Vagina (tissue), 2 donors: ENCODE measurements around the gene DCAF12. TPM values are rescaled to one million over a fixed set of nuclear protein-coding genes. Genes with fewer than 3 reads are reported as not detected.

ENCODE experiments used
- DNase-seq, 2 donors: peaks; one replicate each; pipeline ENCODE4 v3.0.0-alpha.2; 2017; ENCODE audit errors: extremely low spot score in 2 of 2
- H3K27ac ChIP-seq: fragments of 200-600 bp; sonication (generic); one replicate; pipeline ENCODE4 v1.5.1; 2019
- H3K27me3 ChIP-seq: fragments of 200-600 bp; sonication (generic); one replicate; pipeline ENCODE4 v1.5.1; 2019
- H3K36me3 ChIP-seq, 2 donors: fragments of 200-600 bp; sonication (generic); one replicate each; pipeline ENCODE4 v1.5.1; 2017 to 2019
- H3K4me1 ChIP-seq: fragments of 200-600 bp; sonication (generic); one replicate; pipeline ENCODE4 v1.5.1; 2019
- H3K4me3 ChIP-seq, 2 donors: fragments of 200-600 bp; sonication (generic); 1 replicate in 1 of 2; 2 replicates in 1 of 2; pipeline ENCODE4 v1.5.1; 2016 to 2019
- H3K9me3 ChIP-seq: fragments of 200-600 bp; sonication (generic); one replicate; pipeline ENCODE4 v1.5.1; 2019
- POLR2A ChIP-seq, 2 donors: fragments of 450-650 bp; IDR thresholded peaks; one replicate each; pipeline ENCODE4 v1.6.1; 2017; ENCODE audit warnings: antibody characterized with exemption in 2 of 2, mild to moderate bottlenecking in 2 of 2, moderate library complexity in 2 of 2
- POLR2AphosphoS5 ChIP-seq, 2 donors: sonication (generic); formaldehyde crosslinking; IDR thresholded peaks; one replicate each; pipeline ENCODE4 v1.9.0; 2017; ENCODE audit warnings: antibody characterized with exemption in 2 of 2, mild to moderate bottlenecking in 2 of 2, low read depth in 1 of 2; ENCODE audit not compliant: insufficient read depth in 1 of 2
- intact Hi-C: fragments of 100-400 bp; cut with DNase I; formaldehyde crosslinking; loops from one replicate; pipeline ENCODE4 v1.15.1; 2023
- total RNA-seq: library from RNA; depleted of rRNA; stranded (reverse); fragments of >200 nt; gene quantifications from one replicate; pipeline ENCODE4 v1.2.3, GENCODE V29; 2016
- TF ChIP-seq, protein P1 (sequence below), 3 experiments: fragments of 450-650 bp in 2 of 3; fragments of 200-600 bp in 1 of 3; sonication (generic) in 1 of 3; IDR thresholded peaks; one replicate each; pipeline ENCODE4 v1.5.1; 2017 to 2019; ENCODE audit warnings: antibody characterized with exemption in 3 of 3, mild to moderate bottlenecking in 2 of 3, moderate library complexity in 2 of 3

The DCAF12 gene
- total RNA-seq, 1 donor from 2014 or later: 31.2 TPM

DNA sequence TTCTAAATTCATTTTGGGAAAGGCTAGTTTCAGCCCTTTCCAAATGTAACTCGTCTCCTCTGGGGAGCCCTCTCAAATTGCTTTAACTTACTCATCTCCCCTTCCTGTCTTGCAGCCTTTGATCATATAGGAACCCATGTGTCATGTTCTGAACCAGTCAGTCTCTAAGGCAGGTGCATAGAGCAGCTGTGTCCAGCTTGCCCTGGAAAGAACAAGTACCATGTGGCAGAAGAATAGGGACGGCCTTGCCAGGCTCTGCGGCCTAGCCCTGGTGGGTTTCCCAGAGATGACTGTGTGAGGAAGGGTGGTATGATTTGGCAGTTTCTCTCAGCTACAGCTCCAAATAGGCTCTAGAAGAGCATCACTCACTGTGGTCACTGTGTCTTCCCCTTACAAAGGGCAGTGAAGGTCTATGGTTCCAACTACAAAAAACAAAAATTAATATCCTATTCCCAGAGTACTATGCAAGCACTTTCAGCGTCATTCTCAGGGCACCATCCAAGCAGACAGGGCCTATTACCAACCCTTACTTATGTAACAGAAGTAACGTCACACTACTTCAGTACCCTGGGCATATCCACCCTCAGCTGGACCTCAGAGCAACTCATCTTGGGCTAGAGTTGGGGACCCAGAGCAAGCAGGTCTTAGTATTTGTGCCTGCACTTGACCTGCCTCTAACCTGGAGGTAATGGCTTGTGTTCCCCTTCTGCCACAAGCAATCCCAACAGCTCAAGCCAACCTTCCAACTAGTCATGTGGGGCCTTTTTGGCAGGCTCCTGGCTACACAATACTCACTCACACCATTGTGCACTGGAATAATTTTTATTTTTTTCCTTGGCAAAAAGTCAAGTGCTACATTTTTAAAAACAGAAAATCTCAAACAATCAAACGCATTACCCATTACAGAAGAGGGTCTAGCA is 40.7 kb downstream of the DCAF12 start:
- no peaks in the 10 kb centered on the region for H3K27me3 ChIP-seq
- no peak for DNase-seq
- intact Hi-C loops: no loop called here
- peaks cover 18% of the 10 kb centered on the region for H3K4me1 ChIP-seq
- H3K4me3 ChIP-seq: no peak overlapping the region
- no peaks in the 10 kb centered on the region for H3K9me3 ChIP-seq
- peak overlapping the region; percentile 72 for H3K27ac ChIP-seq
- TF ChIP-seq POLR2A (IDR thresholded peaks at IDR 0.05) (no peak), POLR2AphosphoS5 (IDR thresholded peaks at IDR 0.05; ENCODE audit: insufficient read depth in 1 of 2, low read depth in 1 of 2) (no peak)
- TF ChIP-seq, protein P1, sequence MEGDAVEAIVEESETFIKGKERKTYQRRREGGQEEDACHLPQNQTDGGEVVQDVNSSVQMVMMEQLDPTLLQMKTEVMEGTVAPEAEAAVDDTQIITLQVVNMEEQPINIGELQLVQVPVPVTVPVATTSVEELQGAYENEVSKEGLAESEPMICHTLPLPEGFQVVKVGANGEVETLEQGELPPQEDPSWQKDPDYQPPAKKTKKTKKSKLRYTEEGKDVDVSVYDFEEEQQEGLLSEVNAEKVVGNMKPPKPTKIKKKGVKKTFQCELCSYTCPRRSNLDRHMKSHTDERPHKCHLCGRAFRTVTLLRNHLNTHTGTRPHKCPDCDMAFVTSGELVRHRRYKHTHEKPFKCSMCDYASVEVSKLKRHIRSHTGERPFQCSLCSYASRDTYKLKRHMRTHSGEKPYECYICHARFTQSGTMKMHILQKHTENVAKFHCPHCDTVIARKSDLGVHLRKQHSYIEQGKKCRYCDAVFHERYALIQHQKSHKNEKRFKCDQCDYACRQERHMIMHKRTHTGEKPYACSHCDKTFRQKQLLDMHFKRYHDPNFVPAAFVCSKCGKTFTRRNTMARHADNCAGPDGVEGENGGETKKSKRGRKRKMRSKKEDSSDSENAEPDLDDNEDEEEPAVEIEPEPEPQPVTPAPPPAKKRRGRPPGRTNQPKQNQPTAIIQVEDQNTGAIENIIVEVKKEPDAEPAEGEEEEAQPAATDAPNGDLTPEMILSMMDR (IDR thresholded peaks at IDR 0.05): no peak
- peaks cover 0 to 32% of the 10 kb centered on the region in 2 donors for H3K36me3 ChIP-seq

DNA sequence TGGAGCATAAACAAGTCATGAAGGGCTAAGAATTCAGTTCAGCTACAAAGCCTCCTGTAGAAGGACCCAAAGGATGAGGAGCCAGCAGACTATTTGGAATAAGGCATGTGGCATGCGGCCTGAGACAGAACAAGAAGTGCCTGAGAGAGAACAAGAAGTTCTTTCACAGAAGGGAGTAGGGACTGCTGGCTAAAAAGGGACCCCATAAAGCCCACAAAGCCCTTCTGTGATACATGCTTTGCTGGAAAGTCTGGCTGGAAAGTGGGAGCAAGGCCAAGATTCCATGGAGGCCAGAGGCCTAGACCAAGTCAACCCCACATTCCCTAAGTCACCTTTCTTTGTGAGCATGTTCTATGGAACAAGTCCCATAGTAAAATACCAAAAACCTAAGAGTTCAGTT is 41.9 kb downstream of the DCAF12 start:
- TF ChIP-seq POLR2AphosphoS5 (IDR thresholded peaks at IDR 0.05; ENCODE audit: insufficient read depth in 1 of 2, low read depth in 1 of 2) (peak in 1 of 2 donors; percentile 20), POLR2A (IDR thresholded peaks at IDR 0.05) (no peak)
- peaks cover 18% of the 10 kb centered on the region for H3K4me1 ChIP-seq
- H3K9me3 ChIP-seq: no peaks in the 10 kb centered on the region
- H3K27me3 ChIP-seq: no peaks in the 10 kb centered on the region
- peak overlapping the region; percentile 72 for H3K27ac ChIP-seq
- peaks cover 0 to 24% of the 10 kb centered on the region in 2 donors for H3K36me3 ChIP-seq
- intact Hi-C loops: no loop called here
- H3K4me3 ChIP-seq: no peak overlapping the region
- no peak for DNase-seq

DNA sequence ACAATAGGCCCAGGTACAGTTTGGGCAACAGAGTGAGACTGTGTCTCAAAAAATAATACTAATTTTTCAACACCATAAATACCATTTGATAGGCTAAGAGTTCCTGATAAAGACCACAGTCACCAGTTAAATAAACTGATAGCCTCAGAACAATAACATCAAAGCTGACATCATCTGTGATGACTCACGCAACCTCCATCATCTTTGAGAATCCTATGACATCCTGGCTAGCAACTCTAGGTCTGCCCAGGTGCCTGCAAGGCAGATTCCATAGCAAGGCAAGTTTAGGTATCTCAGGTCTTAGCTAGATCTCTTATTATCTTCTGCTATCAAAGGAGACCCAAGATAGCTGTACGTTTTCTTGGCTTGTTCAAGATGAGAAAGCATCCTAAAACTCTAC is 47.3 kb downstream of the DCAF12 start:
- DNase-seq: no peak
- Histone ChIP-seq H3K4me1 (peaks cover under 1% of the 10 kb centered on the region), H3K4me3 (no peak overlapping the region), H3K9me3 (no peaks in the 10 kb centered on the region), H3K27ac (no peak overlapping the region), H3K27me3 (no peaks in the 10 kb centered on the region), H3K36me3 (no peaks in the 10 kb centered on the region)
- TF ChIP-seq POLR2AphosphoS5 (IDR thresholded peaks at IDR 0.05; ENCODE audit: insufficient read depth in 1 of 2, low read depth in 1 of 2) (no peak), POLR2A (IDR thresholded peaks at IDR 0.05) (no peak)
- TF ChIP-seq, protein P1 (IDR thresholded peaks at IDR 0.05): no peak
- intact Hi-C loops: no loop called here

DNA sequence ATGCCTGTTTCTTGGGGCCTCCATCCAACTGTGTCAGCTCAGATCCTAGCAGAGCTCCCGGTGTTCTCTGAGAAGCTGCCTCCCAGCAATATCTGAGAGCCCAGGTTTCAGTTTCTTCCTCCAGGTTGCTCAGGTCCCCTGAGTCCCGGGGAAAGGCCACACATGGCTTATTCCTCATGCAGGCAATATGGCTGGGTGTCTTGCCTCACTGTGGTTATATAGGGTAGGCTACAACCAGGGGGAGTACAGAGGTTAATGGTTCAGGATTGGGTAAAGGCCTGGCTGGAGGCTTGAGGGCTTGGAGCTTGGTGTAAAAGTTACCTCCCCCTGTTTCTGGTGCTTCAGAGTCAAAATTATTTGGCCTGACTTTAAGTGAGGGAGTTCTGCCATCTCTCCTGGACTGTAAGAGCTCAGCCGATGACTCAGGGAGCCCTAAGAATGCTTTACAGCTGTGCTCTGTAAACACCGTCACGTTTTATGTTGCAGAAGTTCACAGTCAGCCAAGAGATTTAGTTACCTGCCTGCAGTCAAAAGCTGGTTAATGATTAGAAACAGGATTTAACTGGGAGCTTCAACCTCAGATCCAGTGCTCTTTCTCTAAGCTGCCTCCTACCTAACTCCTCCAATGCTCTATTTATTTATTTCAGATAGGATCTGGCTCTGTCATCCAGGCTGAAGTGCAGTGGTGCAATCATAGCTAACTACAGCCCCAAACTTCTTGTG is 53.5 kb downstream of the DCAF12 start:
- Histone ChIP-seq H3K4me1 (peaks cover 42% of the 10 kb centered on the region), H3K4me3 (no peak overlapping the region), H3K9me3 (no peaks in the 10 kb centered on the region), H3K27ac (peak overlapping the region; percentile 68), H3K36me3 (no peaks in the 10 kb centered on the region), H3K27me3 (no peaks in the 10 kb centered on the region)
- intact Hi-C loops: no loop called here
- TF ChIP-seq POLR2A (IDR thresholded peaks at IDR 0.05) (no peak), POLR2AphosphoS5 (IDR thresholded peaks at IDR 0.05; ENCODE audit: insufficient read depth in 1 of 2, low read depth in 1 of 2) (peak in 1 of 2 donors; percentile 80)
- TF ChIP-seq, protein P1 (IDR thresholded peaks at IDR 0.05): no peak
- no peak for DNase-seq

DNA sequence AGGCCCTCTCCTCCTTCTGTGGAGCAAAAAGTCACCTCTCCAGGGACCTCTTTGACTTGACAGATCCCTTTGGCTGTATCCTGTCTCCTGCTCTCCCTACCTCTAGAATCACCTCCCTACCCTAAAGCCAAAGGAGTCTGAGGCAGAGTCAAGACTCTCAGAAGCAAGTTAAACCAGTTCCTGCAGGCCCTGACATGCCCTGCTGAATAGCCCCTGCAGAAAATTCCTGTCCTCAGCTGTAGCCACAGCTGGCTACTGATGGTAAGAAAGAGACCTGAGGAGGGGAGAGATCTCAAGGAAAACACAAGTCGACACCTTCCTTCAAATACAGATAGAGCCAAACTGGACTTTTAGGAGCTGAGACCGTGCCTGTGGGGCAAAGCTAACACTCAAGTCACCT is 54.1 kb downstream of the DCAF12 start:
- H3K9me3 ChIP-seq: no peaks in the 10 kb centered on the region
- no peak for DNase-seq
- H3K27me3 ChIP-seq: no peaks in the 10 kb centered on the region
- H3K4me1 ChIP-seq: peaks cover 42% of the 10 kb centered on the region
- peak overlapping the region; percentile 68 for H3K27ac ChIP-seq
- intact Hi-C loops: no loop called here
- peak in 1 of 2 donors; percentile 29 for TF ChIP-seq POLR2AphosphoS5 (IDR thresholded peaks at IDR 0.05; ENCODE audit: insufficient read depth in 1 of 2, low read depth in 1 of 2)
- TF ChIP-seq POLR2A (IDR thresholded peaks at IDR 0.05): no peak
- H3K4me3 ChIP-seq: no peak overlapping the region
- H3K36me3 ChIP-seq: no peaks in the 10 kb centered on the region
